GM10266 (cell line): ENCODE results near the gene PHYHD1.

ENCODE experiments used
- DNase-seq: peaks from one replicate; pipeline ENCODE4 v3.0.0; 2012; ENCODE audit errors: extremely low spot score
- CTCF ChIP-seq: IDR thresholded peaks from 2 replicates; pipeline ENCODE4 v1.5.1; 2012; ENCODE audit warnings: mild to moderate bottlenecking, low read depth; ENCODE audit not compliant: control insufficient read depth, insufficient read depth; ENCODE audit errors: missing control alignments

Gene PHYHD1

GRCh38 chr9:128885798-128886197 is 35.0 kb upstream of the PHYHD1 start:
- no peak for TF ChIP-seq CTCF
- peak; percentile 2 for DNase-seq

GRCh38 chr9:128886211-128886891 is 34.4 kb upstream of the PHYHD1 start:
- peak; percentile 3 for DNase-seq
- TF ChIP-seq CTCF, result no peak

GRCh38 chr9:128887049-128887448 is 33.7 kb upstream of the PHYHD1 start:
- no peak for DNase-seq
- no peak for TF ChIP-seq CTCF

GRCh38 chr9:128887914-128888350 is 32.9 kb upstream of the PHYHD1 start:
- no peak for TF ChIP-seq CTCF
- peak; percentile 2 for DNase-seq

GRCh38 chr9:128891321-128892220 is 29.2 kb upstream of the PHYHD1 start:
- no peak for TF ChIP-seq CTCF
- DNase-seq, result no peak

GRCh38 chr9:128892221-128892921 is 28.4 kb upstream of the PHYHD1 start:
- no peak for DNase-seq
- TF ChIP-seq CTCF, result no peak

- DNase-seq, result no peak
- TF ChIP-seq CTCF, result no peak
These were observed 27.4 kb upstream of the PHYHD1 start for GRCh38 chr9:128893354-128893753.
